Measurements from ENCODE around the gene RAB40C.

- TF ChIP-seq CTCF (IDR thresholded peaks at IDR 0.05): no peak
- no peak for TF ChIP-seq EP300 (IDR thresholded peaks at IDR 0.05)
Measured at GRCh38 chr16:627454-628239, 37.8 kb downstream of the RAB40C start.

All from sigmoid colon (tissue), 4 donors.